H1 (cell line): ENCODE data around the gene JUP. TPM values are rescaled to one million over a fixed set of nuclear protein-coding genes. Genes with fewer than 3 reads are reported as not detected.

Experiments used
- CTCF ChIA-PET: fragments of 300-600 bp; sonication (Branson Sonifier 250); formaldehyde crosslinking; loops from one replicate; lab custom pipeline; 2021; ENCODE audit not compliant: partially characterized antibody; lab: Charles Lee
- POLR2A ChIA-PET: fragments of 300-600 bp; sonication (Branson Sonifier 250); formaldehyde crosslinking; loops from one replicate; lab custom pipeline; 2021; ENCODE audit warnings: inconsistent platforms; ENCODE audit not compliant: partially characterized antibody; lab: Charles Lee
- DNase-seq, 2 experiments: peaks; one replicate each; pipeline versions ENCODE4 v3.0.0 to v3.0.0-alpha.2; 2010 to 2022; ENCODE audit warnings: low spot score in 2 of 2, low read depth in 1 of 2, mixed read lengths in 1 of 2
- FAIRE-seq: peaks from 2 replicates; lab custom pipeline; 2011; peaks lifted over from hg19 to GRCh38; lab: Jason Lieb, UNC
- H2AFZ ChIP-seq: 2 replicates; pipeline ENCODE4 v1.8.1; 2012; ENCODE audit warnings: low read length, inconsistent platforms
- H2AK5ac ChIP-seq: 2 replicates; pipeline ENCODE4 v1.6.1; 2013; ENCODE audit warnings: low read depth, low read length
- H2BK120ac ChIP-seq: replicated peaks from 2 replicates; pipeline ENCODE3; 2013; ENCODE audit warnings: low read depth, low read length, inconsistent platforms
- H2BK12ac ChIP-seq: 2 replicates; pipeline ENCODE4 v1.6.1; 2013; ENCODE audit warnings: low read depth, low read length
- H2BK15ac ChIP-seq: 2 replicates; pipeline ENCODE4 v1.6.1; 2013; ENCODE audit warnings: low read length
- H2BK20ac ChIP-seq: 2 replicates; pipeline ENCODE4 v1.6.1; 2013; ENCODE audit warnings: low read length
- H2BK5ac ChIP-seq: 2 replicates; pipeline ENCODE4 v1.6.1; 2013; ENCODE audit warnings: low read depth, low read length
- H3K14ac ChIP-seq: 2 replicates; pipeline ENCODE4 v1.6.1; 2013; ENCODE audit warnings: inconsistent platforms; ENCODE audit not compliant: insufficient read length
- H3K18ac ChIP-seq: 2 replicates; pipeline ENCODE4 v1.6.1; 2013; ENCODE audit warnings: low read length; ENCODE audit errors: extremely low read depth
- H3K23ac ChIP-seq: 2 replicates; pipeline ENCODE4 v1.6.1; 2013; ENCODE audit warnings: inconsistent platforms; ENCODE audit not compliant: insufficient read length
- H3K23me2 ChIP-seq: 2 replicates; pipeline ENCODE4 v1.6.1; 2013; ENCODE audit warnings: low read depth, low read length
- H3K27ac ChIP-seq: 2 replicates; pipeline ENCODE4 v1.6.1; 2011; ENCODE audit warnings: low read depth, low read length, inconsistent platforms
- H3K27me3 ChIP-seq, 4 experiments: replicated peaks in 1 of 4; 1 replicate in 1 of 4; 2 replicates in 3 of 4; pipeline versions ENCODE4 v1.6.1 to v1.8.1; 2011 to 2013; ENCODE audit warnings: low read length in 3 of 4, mild to moderate bottlenecking in 3 of 4, inconsistent platforms in 2 of 4, mixed read lengths in 2 of 4, moderate library complexity in 1 of 4; ENCODE audit not compliant: control insufficient read depth in 3 of 4, insufficient read depth in 3 of 4; ENCODE audit errors: extremely low read depth in 1 of 4
- H3K36me3 ChIP-seq, 4 experiments: 2 replicates each; pipeline versions ENCODE4 v1.6.1 to v1.8.1; 2011 to 2013; ENCODE audit warnings: mild to moderate bottlenecking in 4 of 4, low read length in 3 of 4, moderate library complexity in 2 of 4, control low read depth in 1 of 4, inconsistent platforms in 1 of 4; ENCODE audit not compliant: insufficient read depth in 4 of 4, control insufficient read depth in 2 of 4
- H3K4ac ChIP-seq: replicated peaks from 2 replicates; pipeline ENCODE3; 2013; ENCODE audit warnings: low read length, low read depth, mixed read lengths, inconsistent platforms; ENCODE audit not compliant: insufficient read length
- H3K4me1 ChIP-seq, 4 experiments: replicated peaks in 1 of 4; 1 replicate in 1 of 4; 2 replicates in 3 of 4; pipeline versions ENCODE4 v1.6.1 to v1.8.1; 2011 to 2013; ENCODE audit warnings: low read length in 3 of 4, inconsistent platforms in 2 of 4, mixed read lengths in 1 of 4; ENCODE audit not compliant: insufficient read depth in 4 of 4, control insufficient read depth in 3 of 4
- H3K4me2 ChIP-seq, 2 experiments: 2 replicates each; pipeline versions ENCODE4 v1.6.1 to v1.8.1; 2011 to 2013; ENCODE audit warnings: low read depth in 2 of 2, low read length in 2 of 2, control low read depth in 1 of 2, inconsistent platforms in 1 of 2, mild to moderate bottlenecking in 1 of 2; ENCODE audit not compliant: insufficient read depth in 1 of 2
- H3K4me3 ChIP-seq, 4 experiments: fragments of 200-600, 300-600 bp in 1 of 4; sonication (generic), shearing (Covaris generic), sonication (Bioruptor Twin) in 1 of 4; 2 replicates each; pipeline versions ENCODE4 v1.5.1 to v1.8.1; 2011 to 2016; ENCODE audit warnings: low read length in 4 of 4, low read depth in 3 of 4, control low read depth in 2 of 4, inconsistent platforms in 2 of 4, mild to moderate bottlenecking in 2 of 4, mixed read lengths in 1 of 4, moderate library complexity in 1 of 4; ENCODE audit not compliant: insufficient read depth in 2 of 4; ENCODE audit errors: extremely low read depth in 1 of 4
- H3K56ac ChIP-seq: replicated peaks from 2 replicates; pipeline ENCODE3; 2013; ENCODE audit warnings: low read depth, mild to moderate bottlenecking, mixed read lengths, low read length, inconsistent platforms; ENCODE audit not compliant: insufficient read length
- H3K79me1 ChIP-seq: 2 replicates; pipeline ENCODE4 v1.6.1; 2013; ENCODE audit warnings: low read depth, low read length, control low read depth
- H3K79me2 ChIP-seq, 2 experiments: 2 replicates each; pipeline versions ENCODE4 v1.6.1 to v1.8.1; 2012 to 2013; ENCODE audit warnings: low read length in 2 of 2, mild to moderate bottlenecking in 2 of 2, inconsistent platforms in 1 of 2; ENCODE audit not compliant: insufficient read depth in 2 of 2, control insufficient read depth in 1 of 2
- H3K9ac ChIP-seq, 4 experiments: replicated peaks in 1 of 4; 1 replicate in 1 of 4; 2 replicates in 3 of 4; pipeline versions ENCODE4 v1.6.1 to v1.8.1; 2011 to 2013; ENCODE audit warnings: low read depth in 3 of 4, low read length in 3 of 4, control low read depth in 2 of 4, mild to moderate bottlenecking in 2 of 4, moderate library complexity in 2 of 4, inconsistent platforms in 1 of 4; ENCODE audit errors: extremely low read depth in 1 of 4
- H3K9me3 ChIP-seq, 2 experiments: 2 replicates each; pipeline versions ENCODE4 v1.6.1 to v1.8.1; 2012 to 2013; ENCODE audit warnings: mild to moderate bottlenecking in 2 of 2, moderate library complexity in 2 of 2, control low read depth in 1 of 2, inconsistent platforms in 1 of 2, low read depth in 1 of 2, low read length in 1 of 2, mixed read lengths in 1 of 2; ENCODE audit not compliant: insufficient read depth in 2 of 2
- H4K20me1 ChIP-seq, 2 experiments: replicated peaks in 1 of 2; 2 replicates each; pipeline versions ENCODE3 to v1.8.1; 2011 to 2013; ENCODE audit warnings: inconsistent platforms in 2 of 2, low read length in 2 of 2, mild to moderate bottlenecking in 1 of 2; ENCODE audit not compliant: insufficient read depth in 2 of 2, control insufficient read depth in 1 of 2
- H4K5ac ChIP-seq: 2 replicates; pipeline ENCODE4 v1.6.1; 2013; ENCODE audit warnings: low read length, low read depth, mixed read lengths, inconsistent platforms; ENCODE audit not compliant: insufficient read length
- H4K8ac ChIP-seq: 2 replicates; pipeline ENCODE4 v1.8.0; 2013; ENCODE audit warnings: mild to moderate bottlenecking, moderate library complexity, low read length, inconsistent platforms; ENCODE audit not compliant: insufficient read depth; ENCODE audit errors: extremely low read depth
- H4K91ac ChIP-seq: replicated peaks from 2 replicates; pipeline ENCODE3; 2013; ENCODE audit warnings: low read length, mixed read lengths, inconsistent platforms; ENCODE audit not compliant: insufficient read length
- BRCA1 ChIP-seq: IDR thresholded peaks from 2 replicates; pipeline ENCODE4 v1.6.1; 2012; ENCODE audit warnings: low read depth, low read length, improper control_type of control experiment
- CHD1 ChIP-seq: IDR thresholded peaks from 2 replicates; pipeline ENCODE4 v1.6.1; 2012; ENCODE audit warnings: low read depth, low read length, improper control_type of control experiment
- CTCF ChIP-seq, 3 experiments: IDR thresholded peaks; 1 replicate in 2 of 3; 2 replicates in 1 of 3; pipeline versions ENCODE4 v1.5.1 to v1.6.1; 2011; ENCODE audit warnings: low read length in 3 of 3, mild to moderate bottlenecking in 3 of 3, inconsistent platforms in 2 of 3, low read depth in 1 of 3, moderate library complexity in 1 of 3; ENCODE audit not compliant: insufficient read depth in 1 of 3; ENCODE audit errors: control extremely low read depth in 1 of 3
- EGR1 ChIP-seq: IDR thresholded peaks from 2 replicates; pipeline ENCODE4 v1.6.1; 2011; ENCODE audit warnings: low read depth, low read length, borderline replicate concordance
- RAD21 ChIP-seq, 2 experiments: IDR thresholded peaks in 1 of 2; conservative IDR thresholded peaks in 1 of 2; 2 replicates each; pipeline ENCODE4 v1.6.1; 2011; ENCODE audit warnings: low read depth in 2 of 2, low read length in 2 of 2, improper control_type of control experiment in 1 of 2, inconsistent platforms in 1 of 2, mild to moderate bottlenecking in 1 of 2, moderate library complexity in 1 of 2
- RFX5 ChIP-seq: IDR thresholded peaks from 2 replicates; pipeline ENCODE4 v1.6.1; 2011; ENCODE audit warnings: low read depth, low read length, improper control_type of control experiment, borderline replicate concordance
- SIRT6 ChIP-seq: IDR thresholded peaks from one replicate; pipeline ENCODE4 v1.7.1; 2012; ENCODE audit warnings: low read length, inconsistent platforms
- WGBS, 2 experiments: shearing (Covaris generic) in 1 of 2; methylation state at CpG; one replicate each; pipeline versions ENCODE4 v1.1.6 to v1.1.7; 2013 to 2015; ENCODE audit warnings: low lambda C conversion rate in 2 of 2, mixed read lengths in 2 of 2, inconsistent platforms in 1 of 2, low coverage in 1 of 2, missing lambda C conversion rate in 1 of 2; ENCODE audit not compliant: insufficient replicate concordance in 2 of 2, insufficient coverage in 1 of 2, insufficient read length in 1 of 2; ENCODE audit errors: extremely low coverage in 1 of 2, missing lambda C conversion rate in 1 of 2; 5-methylcytosine and 5-hydroxymethylcytosine counted together
- polyA plus RNA-seq, 7 experiments: library from polyadenylated mRNA; depleted of rRNA in 3 of 7; stranded (reverse) in 5 of 7; unstranded in 2 of 7; fragments of >200 nt in 5 of 7; fragments of 200-250 nt in 2 of 7; gene quantifications; 1 replicate in 5 of 7; 2 replicates in 1 of 7; 4 replicates in 1 of 7; pipeline versions ENCODE4 v1.2.1 to v1.2.3, GENCODE V29; 2011 to 2013; ENCODE audit warnings: missing spikeins in 2 of 7, mixed read lengths in 2 of 7
- total RNA-seq: library from RNA; stranded (reverse); fragmentation: NEBNext Ultra II Directional; extraction: Animal tissue kit (Norgen Biotek cat#: 25700); gene quantifications from 2 replicates; pipeline ENCODE4 v1.2.1, GENCODE V29; 2021

Gene JUP
- total and polyA plus RNA-seq, 2 of the 8 experiments (the other 6 are each of a cell fraction or from before 2014, with no cell fraction given), result 62.8 to 102 TPM

- H2BK15ac ChIP-seq, result no peak overlapping the region; the same call in 1 of the 2 replicates
- no peak overlapping the region for H3K9ac ChIP-seq
- peaks cover 0 to 8% (median 4%) of the 10 kb centered on the region in 4 experiments; a peak in 6 of 7 replicates for H3K4me1 ChIP-seq
- no peaks in the 10 kb centered on the region for H3K36me3 ChIP-seq
- no peak for DNase-seq
- ChIA-PET POLR2A (interaction anchor here (0.6 to 18.3 kb wide), 32 partner anchors 10 to 287 kb away, joined by 3 to 215 read pairs (median 4); partner anchors contain the start of genes ACLY, EIF1, FKBP10 and JUP), CTCF (interaction anchor here (0.6 to 3.2 kb wide), 5 partner anchors 9 to 132 kb away, joined by 3 to 18 read pairs (median 7); partner anchors contain the start of gene KLHL11)
- TF ChIP-seq CHD1 (no peak), BRCA1 (no peak), CTCF (IDR thresholded peaks at IDR 0.05; ENCODE audit: control extremely low read depth in 1 of 3, insufficient read depth in 1 of 3, low read depth in 1 of 3, low read length in 3 of 3) (no peak), RAD21 (IDR thresholded peaks at IDR 0.05 in 1 of 2, conservative IDR thresholded peaks at IDR 0.05 in 1 of 2; ENCODE audit: low read depth in 2 of 2, low read length in 2 of 2) (no peak), SIRT6 (no peak), RFX5 (no peak), EGR1 (no peak)
- H3K9me3 ChIP-seq, result no peaks in the 10 kb centered on the region
- peaks cover 5% of the 10 kb centered on the region in 2 experiments for H4K20me1 ChIP-seq
- H3K79me1 ChIP-seq, result no peaks in the 10 kb centered on the region
- peaks cover 13% of the 10 kb centered on the region for H3K23me2 ChIP-seq
- peak overlapping the region; percentile 99; the same call in 1 of the 2 replicates for H4K8ac ChIP-seq
- peak overlapping the region; percentile 89 to 90 for H3K4me2 ChIP-seq
- H3K56ac ChIP-seq, result no peak overlapping the region
- peaks cover 19 to 68% (median 53%) of the 10 kb centered on the region in 4 experiments for H3K27me3 ChIP-seq
- no peak overlapping the region for H3K4ac ChIP-seq
- no peak overlapping the region for H3K23ac ChIP-seq
- no peaks in the 10 kb centered on the region for H3K79me2 ChIP-seq
- H3K18ac ChIP-seq, result no peak overlapping the region
- no peak overlapping the region for H2BK5ac ChIP-seq
- H2BK120ac ChIP-seq, result no peak overlapping the region
- 17% methylated on average over 23 of the region's 40 CpGs; no CpG with 5 or more reads in 1 of the 2 experiments for WGBS, 2 experiments
- no peak overlapping the region for H2BK20ac ChIP-seq
- no peak overlapping the region for H4K5ac ChIP-seq
- FAIRE-seq, result no peak
- H4K91ac ChIP-seq, result no peak overlapping the region
- no peak overlapping the region for H3K27ac ChIP-seq
- H2AK5ac ChIP-seq, result no peak overlapping the region
- peak overlapping the region; percentile 47 to 66 (median 58) for H3K4me3 ChIP-seq
- H2AFZ ChIP-seq, result no peak overlapping the region
- H2BK12ac ChIP-seq, result no peak overlapping the region
- H3K14ac ChIP-seq, result no peak overlapping the region
Observed at GRCh38 chr17:41733348-41734138, 53.0 kb downstream of the JUP start.
